Left lung (tissue), 10 donors: ENCODE measurements around the gene ELF3. TPM values are rescaled to one million over a fixed set of nuclear protein-coding genes. Genes with fewer than 3 reads are reported as not detected.

ENCODE experiments used
- ATAC-seq: fragments of 200-7000 bp; cut with Tn5 transposase; one replicate; pipeline ENCODE4 v1.9.1; 2020; ENCODE audit warnings: moderate library complexity
- DNase-seq, 4 donors: peaks; one replicate each; pipeline ENCODE4 v3.0.0-alpha.2; 2013 to 2020
- H3K27ac ChIP-seq, 2 donors: fragments of 200-600 bp; sonication (generic) in 1 of 2; one replicate each; pipeline versions ENCODE4 v1.5.0 to v1.8.0; 2020 to 2021
- H3K27me3 ChIP-seq, 2 donors: fragments of 200-600 bp; sonication (generic) in 1 of 2; one replicate each; pipeline versions ENCODE4 v1.5.0 to v1.8.0; 2020 to 2021
- H3K36me3 ChIP-seq, 2 donors: fragments of 200-600 bp; sonication (generic) in 1 of 2; one replicate each; pipeline versions ENCODE4 v1.5.0 to v1.8.0; 2020 to 2021
- H3K4me1 ChIP-seq, 2 donors: fragments of 200-600 bp; one replicate each; pipeline ENCODE4 v1.8.0; 2021
- H3K4me3 ChIP-seq, 2 donors: fragments of 200-600 bp; sonication (generic) in 1 of 2; one replicate each; pipeline versions ENCODE4 v1.5.0 to v1.8.0; 2020 to 2021; ENCODE audit warnings: mild to moderate bottlenecking in 1 of 2
- H3K9me3 ChIP-seq, 2 donors: fragments of 200-600 bp; sonication (generic) in 1 of 2; one replicate each; pipeline versions ENCODE4 v1.5.0 to v1.8.0; 2020 to 2021
- intact Hi-C, 2 donors: fragments of 100-400 bp; cut with DNase I; formaldehyde crosslinking; loops; one replicate each; pipeline versions ENCODE4 v1.11.2 to v1.14.2; 2022
- polyA plus RNA-seq, 6 donors: library from polyadenylated mRNA; unstranded; fragments of 120-200 nt; gene quantifications; one replicate each; pipeline ENCODE4 v1.2.1, GENCODE V29; 2013; ENCODE audit not compliant: insufficient read length in 6 of 6
- total RNA-seq, 2 donors: library from RNA; stranded (reverse); fragmentation: NEBNext Ultra II Directional; extraction: Animal tissue kit (Norgen Biotek cat#: 25700); gene quantifications; one replicate each; pipeline ENCODE4 v1.2.1, GENCODE V29; 2021
- TF ChIP-seq, protein P1 (sequence below), 2 donors: fragments of 200-600 bp; sonication (generic) in 1 of 2; IDR thresholded peaks; one replicate each; pipeline versions ENCODE4 v1.5.0 to v1.8.0; 2021; ENCODE audit warnings: antibody characterized with exemption in 2 of 2
- donor health status: DM: no; HTN: yes; CAD: no.
- donor health status: DM: no; HTN: no; CAD: no.

The ELF3 gene
- total and polyA plus RNA-seq, 8 donors: 59.7 to 146 (median 79.5) TPM

DNA sequence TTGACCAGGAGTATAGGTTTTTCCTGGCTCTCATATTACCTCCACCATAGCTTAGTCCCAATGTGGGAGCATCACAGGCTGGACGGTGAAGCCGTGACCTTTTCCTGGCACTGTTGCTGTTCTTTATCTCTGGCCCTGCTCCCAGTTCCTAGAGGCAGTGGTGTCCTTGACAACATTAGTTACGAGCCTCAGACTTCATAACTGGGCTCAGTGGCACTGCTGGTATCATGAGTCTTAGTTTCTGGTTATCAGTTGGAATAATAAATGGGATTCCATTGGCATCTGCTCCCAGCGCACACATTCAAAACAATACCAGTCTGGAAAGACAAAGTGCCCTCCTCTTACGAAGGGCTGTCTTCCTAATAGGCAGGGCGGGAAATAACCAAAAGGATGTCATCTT, 20.0 kb upstream of the ELF3 start:
- Histone ChIP-seq H3K36me3 (peaks cover 0 to 78% of the 10 kb centered on the region in 2 donors), H3K4me3 (no peak overlapping the region), H3K27me3 (no peaks in the 10 kb centered on the region), H3K4me1 (no peaks in the 10 kb centered on the region), H3K27ac (no peak overlapping the region), H3K9me3 (no peaks in the 10 kb centered on the region)
- ATAC-seq: no peak
- intact Hi-C loops: no loop called here
- TF ChIP-seq, protein P1, sequence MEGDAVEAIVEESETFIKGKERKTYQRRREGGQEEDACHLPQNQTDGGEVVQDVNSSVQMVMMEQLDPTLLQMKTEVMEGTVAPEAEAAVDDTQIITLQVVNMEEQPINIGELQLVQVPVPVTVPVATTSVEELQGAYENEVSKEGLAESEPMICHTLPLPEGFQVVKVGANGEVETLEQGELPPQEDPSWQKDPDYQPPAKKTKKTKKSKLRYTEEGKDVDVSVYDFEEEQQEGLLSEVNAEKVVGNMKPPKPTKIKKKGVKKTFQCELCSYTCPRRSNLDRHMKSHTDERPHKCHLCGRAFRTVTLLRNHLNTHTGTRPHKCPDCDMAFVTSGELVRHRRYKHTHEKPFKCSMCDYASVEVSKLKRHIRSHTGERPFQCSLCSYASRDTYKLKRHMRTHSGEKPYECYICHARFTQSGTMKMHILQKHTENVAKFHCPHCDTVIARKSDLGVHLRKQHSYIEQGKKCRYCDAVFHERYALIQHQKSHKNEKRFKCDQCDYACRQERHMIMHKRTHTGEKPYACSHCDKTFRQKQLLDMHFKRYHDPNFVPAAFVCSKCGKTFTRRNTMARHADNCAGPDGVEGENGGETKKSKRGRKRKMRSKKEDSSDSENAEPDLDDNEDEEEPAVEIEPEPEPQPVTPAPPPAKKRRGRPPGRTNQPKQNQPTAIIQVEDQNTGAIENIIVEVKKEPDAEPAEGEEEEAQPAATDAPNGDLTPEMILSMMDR (IDR thresholded peaks at IDR 0.05): no peak
- DNase-seq: no peak

DNA sequence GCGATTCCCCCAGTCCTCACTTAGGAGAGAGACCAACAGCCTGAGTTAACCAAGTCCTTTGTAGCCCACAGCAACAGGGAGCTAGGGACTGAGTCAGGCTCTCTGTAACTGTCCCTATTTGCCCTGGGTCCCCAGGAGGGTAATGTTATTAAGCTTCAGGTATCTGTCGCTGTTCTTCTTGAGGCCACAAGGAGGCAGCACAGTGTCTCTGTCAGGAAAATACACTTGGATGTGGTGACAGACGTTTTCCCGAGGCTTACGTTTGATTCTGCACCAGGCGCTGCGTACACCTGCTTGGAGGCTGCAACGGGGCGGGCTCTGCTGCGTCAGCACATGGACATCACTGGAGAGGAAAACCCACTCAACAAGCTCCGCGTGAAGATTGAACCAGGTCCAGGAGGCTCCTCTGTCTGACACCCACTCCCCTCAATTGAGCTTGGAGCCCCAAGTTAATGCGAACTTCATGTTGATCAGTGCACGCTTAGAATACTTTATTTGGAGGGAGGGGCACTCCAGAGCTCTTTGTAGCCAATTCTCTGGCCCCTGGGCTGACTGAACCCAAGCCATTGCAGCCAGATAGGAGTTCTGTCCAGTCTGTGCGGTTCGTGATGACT, 10.7 kb upstream of the ELF3 start:
- Histone ChIP-seq H3K27ac (no peak overlapping the region), H3K4me1 (no peaks in the 10 kb centered on the region), H3K4me3 (no peak overlapping the region), H3K27me3 (no peaks in the 10 kb centered on the region), H3K9me3 (no peaks in the 10 kb centered on the region), H3K36me3 (peaks cover 3 to 99% of the 10 kb centered on the region in 2 donors)
- peak in 1 of 4 donors; percentile 66 for DNase-seq
- intact Hi-C loops: loop anchor here (5.0 to 10.0 kb wide), 2 partner anchors 115 to 118 kb away; no protein-coding TSS in a partner anchor
- TF ChIP-seq, protein P1 (IDR thresholded peaks at IDR 0.05): peak; percentile 60 to 68
- peak; percentile 90 for ATAC-seq

DNA sequence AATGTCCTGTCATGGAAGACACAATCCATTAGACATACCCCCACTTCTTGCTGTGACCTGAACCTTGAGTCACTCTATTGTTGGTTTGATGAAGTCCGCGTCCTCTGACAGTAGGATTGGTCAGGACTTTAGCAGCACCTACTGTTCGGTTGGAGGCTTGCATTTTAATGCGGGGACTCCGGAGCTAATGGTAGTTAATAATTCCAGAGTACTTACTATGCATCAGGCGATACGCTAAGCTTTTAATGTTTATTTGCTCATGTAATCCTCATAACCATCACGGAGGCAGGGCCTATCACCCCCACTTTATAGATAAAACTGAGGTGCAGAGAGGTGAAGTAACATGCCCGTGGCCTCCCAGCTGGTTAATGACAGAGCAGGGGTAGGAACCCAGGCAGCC, 7.9 kb upstream of the ELF3 start:
- H3K27ac ChIP-seq: no peak overlapping the region
- H3K4me1 ChIP-seq: peaks cover 0 to 4% of the 10 kb centered on the region in 2 donors
- H3K9me3 ChIP-seq: no peaks in the 10 kb centered on the region
- peaks cover 3 to 100% of the 10 kb centered on the region in 2 donors for H3K36me3 ChIP-seq
- DNase-seq (no peak), ATAC-seq (no peak)
- H3K4me3 ChIP-seq: no peak overlapping the region
- intact Hi-C loops: loop anchor here (5.0 to 10.0 kb wide), 2 partner anchors 112 to 115 kb away; no protein-coding TSS in a partner anchor
- H3K27me3 ChIP-seq: no peaks in the 10 kb centered on the region
- TF ChIP-seq, protein P1 (IDR thresholded peaks at IDR 0.05): no peak

DNA sequence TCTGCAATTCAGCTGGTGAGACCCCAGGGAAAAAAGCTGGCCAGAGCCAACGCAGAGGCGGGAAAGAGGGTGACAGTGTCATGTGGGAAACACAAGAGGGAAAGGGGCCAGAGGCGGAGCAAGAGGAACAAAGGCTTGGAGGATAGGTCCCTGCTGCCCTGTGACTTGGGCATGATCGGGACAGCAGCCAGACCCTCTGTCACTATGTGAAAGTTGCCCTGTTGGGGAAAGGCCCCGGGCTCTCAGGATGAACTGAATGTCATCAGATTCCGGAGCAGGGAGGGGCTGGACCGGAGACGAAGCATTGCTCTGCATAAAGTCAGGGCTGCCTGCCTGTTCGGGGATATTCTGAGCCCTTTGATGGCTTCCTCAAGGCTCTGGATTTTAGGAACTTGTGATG, 5.7 kb upstream of the ELF3 start:
- peaks cover 3 to 86% of the 10 kb centered on the region in 2 donors for H3K36me3 ChIP-seq
- ATAC-seq: no peak
- intact Hi-C loops: loop anchor here (5.0 to 10.0 kb wide), 2 partner anchors 110 to 113 kb away; no protein-coding TSS in a partner anchor

DNA sequence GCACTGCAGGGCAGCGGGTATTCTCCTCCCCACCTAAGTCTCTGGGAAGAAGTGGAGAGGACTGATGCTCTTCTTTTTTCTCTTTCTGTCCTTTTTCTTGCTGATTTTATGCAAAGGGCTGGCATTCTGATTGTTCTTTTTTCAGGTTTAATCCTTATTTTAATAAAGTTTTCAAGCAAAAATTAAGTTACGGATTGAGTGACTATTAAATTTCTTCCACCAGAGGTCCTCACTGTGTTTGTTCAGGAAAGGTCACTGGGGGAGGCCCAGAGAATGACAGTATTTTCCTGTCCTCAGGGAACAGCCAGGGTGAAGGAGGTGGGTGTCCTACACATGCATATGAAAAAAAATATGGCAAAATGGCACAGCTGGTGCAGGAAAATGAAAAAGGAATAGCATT, 4.4 kb upstream of the ELF3 start:
- ATAC-seq (no peak), DNase-seq (no peak)
- no peak overlapping the region for H3K4me3 ChIP-seq
- peaks cover 0 to 4% of the 10 kb centered on the region in 2 donors for H3K4me1 ChIP-seq
- H3K36me3 ChIP-seq: peaks cover 3 to 73% of the 10 kb centered on the region in 2 donors
- no peaks in the 10 kb centered on the region for H3K9me3 ChIP-seq
- no peaks in the 10 kb centered on the region for H3K27me3 ChIP-seq
- intact Hi-C loops: loop anchor here in 1 of 2 donors (10.0 kb wide), 1 partner anchor 109 kb away; no protein-coding TSS in a partner anchor
- TF ChIP-seq, protein P1 (IDR thresholded peaks at IDR 0.05): peak in 1 of 2 donors; percentile 20
- H3K27ac ChIP-seq: no peak overlapping the region

More for the DNA sequence above, 5.7 kb upstream of the ELF3 start:
- H3K4me3 ChIP-seq: no peak overlapping the region
- H3K4me1 ChIP-seq: peaks cover 0 to 4% of the 10 kb centered on the region in 2 donors
- no peak for DNase-seq
- TF ChIP-seq, protein P1 (IDR thresholded peaks at IDR 0.05): no peak
- H3K9me3 ChIP-seq: no peaks in the 10 kb centered on the region
- H3K27ac ChIP-seq: no peak overlapping the region
- no peaks in the 10 kb centered on the region for H3K27me3 ChIP-seq
